NCI-H2196 treated with DMSO at 0.1 percent for 48 hours (cell line): Measurements from ENCODE around the gene SV2A.
"Not testable (repeated sequence)": the region's sequence is repeated elsewhere in the genome, so short reads cannot be mapped to it uniquely, and the experiment has no call there.

Experiments
- DNase-seq: peaks from one replicate; lab custom pipeline; 2025; ENCODE audit not compliant: unreplicated experiment; lab: John Stamatoyannopoulos, UW

The SV2A gene

DNA sequence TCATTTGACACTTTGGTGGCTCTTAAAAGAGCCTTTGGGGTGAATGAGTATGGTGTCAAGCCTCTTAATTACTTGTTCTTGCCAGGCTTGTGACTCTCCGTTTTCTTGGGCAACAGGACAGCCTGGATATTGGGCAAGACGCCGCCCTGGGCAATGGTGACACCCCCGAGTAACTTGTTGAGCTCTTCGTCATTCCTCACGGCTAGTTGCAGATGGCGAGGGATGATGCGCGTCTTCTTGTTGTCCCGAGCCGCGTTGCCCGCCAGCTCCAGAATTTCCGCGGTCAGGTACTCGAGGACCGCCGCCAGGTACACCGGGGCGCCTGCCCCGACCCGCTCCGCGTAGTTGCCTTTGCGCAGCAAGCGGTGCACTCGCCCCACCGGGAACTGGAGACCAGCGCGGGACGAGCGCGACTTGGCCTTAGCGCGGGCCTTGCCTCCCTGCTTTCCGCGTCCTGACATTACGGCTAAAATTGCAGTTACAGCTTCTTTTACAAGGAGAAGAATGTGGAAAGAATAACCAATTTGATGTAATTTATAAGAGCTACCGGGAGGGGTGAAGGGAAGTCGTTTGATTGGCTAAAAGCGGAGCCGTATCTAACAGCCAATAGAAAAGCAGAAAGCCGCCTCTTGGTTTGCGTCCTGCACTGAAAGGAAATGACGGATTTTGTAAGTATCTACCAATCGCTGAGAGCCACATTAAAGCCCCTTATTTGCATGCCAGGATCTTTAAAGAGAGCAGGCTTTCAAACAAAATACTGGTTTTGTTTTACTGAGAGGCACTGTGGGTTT lies 30.0 kb downstream of the SV2A start:
- peak; percentile 96 for DNase-seq

DNA sequence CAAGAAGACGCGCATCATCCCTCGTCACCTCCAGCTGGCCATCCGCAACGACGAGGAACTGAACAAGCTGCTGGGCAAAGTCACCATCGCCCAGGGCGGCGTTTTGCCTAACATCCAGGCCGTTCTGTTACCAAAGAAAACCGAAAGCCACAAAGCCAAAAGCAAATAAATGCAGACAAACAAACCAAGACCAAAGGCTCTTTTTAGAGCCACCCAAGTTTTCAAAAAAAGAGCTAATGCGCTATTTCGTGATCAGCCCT lies 30.5 kb downstream of the SV2A start:
- not testable (repeated sequence) for DNase-seq

DNA sequence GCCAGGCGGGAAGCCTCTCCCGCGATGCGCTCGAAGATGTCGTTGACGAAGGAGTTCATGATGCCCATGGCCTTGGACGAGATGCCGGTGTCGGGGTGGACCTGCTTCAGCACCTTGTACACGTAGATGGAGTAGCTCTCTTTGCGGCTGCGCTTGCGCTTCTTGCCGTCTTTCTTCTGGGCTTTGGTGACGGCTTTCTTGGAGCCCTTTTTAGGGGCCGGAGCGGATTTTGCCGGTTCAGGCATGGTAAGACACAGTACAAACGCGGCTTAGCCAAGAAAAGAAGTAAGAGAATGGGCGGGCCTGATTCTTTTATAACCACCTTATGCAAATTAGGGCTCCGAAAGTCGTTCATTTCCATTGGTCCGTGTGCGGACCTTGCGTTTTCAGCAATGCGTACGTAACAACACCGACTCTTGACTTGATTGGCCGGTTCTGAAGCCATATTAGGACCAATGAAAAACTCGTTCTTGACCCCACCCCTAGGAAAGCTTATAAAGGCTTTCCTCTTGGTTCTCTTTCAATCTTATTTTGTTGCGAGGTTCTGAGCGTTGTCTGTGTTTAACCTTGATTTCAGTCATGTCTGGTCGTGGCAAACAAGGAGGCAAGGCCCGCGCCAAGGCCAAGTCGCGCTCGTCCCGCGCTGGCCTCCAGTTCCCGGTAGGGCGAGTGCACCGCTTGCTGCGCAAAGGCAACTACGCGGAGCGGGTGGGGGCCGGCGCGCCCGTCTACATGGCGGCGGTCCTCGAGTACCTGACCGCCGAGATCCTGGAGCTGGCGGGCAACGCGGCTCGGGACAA lies 31.0 kb downstream of the SV2A start:
- DNase-seq = peak; percentile 97

DNA sequence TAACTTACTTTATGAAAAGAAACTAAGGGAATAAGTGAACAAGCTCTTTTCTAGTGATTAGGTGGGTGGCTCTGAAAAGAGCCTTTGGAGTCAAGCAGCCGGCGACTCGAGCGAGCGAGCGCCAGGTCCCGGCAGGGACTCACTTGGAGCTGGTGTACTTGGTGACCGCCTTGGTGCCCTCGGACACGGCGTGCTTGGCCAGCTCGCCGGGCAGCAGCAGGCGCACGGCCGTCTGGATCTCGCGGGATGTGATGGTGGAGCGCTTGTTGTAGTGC lies 31.6 kb downstream of the SV2A start:
- DNase-seq = not testable (repeated sequence)

DNA sequence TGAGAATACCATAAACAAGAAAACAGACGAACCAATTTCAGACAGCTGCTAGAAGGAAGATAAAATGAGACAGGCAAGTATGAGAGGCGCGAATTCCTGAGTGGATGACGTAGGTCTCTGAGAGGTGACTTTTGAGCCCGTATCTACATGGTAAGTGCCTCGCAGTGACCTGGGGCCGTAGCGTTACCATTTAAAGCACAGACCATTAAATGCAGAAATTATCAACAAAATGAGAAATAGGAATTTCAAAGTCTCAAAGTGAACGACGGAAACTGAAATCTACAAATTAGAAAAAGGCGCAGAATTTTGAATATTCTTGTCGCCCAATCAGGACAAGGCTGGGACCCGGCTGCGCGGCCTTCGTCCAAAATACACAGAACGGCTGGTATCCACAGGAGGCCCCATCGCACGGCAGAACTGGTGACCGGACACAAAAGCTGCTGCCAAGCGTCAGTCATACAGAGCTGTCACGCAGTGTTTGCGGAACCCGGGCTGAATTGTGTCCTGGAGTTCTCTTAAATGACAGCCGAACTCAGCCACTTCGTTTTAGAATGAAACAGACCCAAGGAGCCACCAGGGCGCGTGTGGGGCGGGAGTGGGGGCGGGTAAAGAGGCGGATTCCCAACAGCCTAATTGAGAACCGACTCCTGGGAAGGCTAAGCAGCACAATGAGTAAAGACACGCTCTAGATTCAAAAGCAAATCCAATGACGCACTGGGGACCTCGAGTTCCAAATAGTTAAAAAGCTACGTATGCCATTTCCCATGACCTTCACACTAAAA lies 32.1 kb downstream of the SV2A start:
- DNase-seq = peak; percentile 82

DNA sequence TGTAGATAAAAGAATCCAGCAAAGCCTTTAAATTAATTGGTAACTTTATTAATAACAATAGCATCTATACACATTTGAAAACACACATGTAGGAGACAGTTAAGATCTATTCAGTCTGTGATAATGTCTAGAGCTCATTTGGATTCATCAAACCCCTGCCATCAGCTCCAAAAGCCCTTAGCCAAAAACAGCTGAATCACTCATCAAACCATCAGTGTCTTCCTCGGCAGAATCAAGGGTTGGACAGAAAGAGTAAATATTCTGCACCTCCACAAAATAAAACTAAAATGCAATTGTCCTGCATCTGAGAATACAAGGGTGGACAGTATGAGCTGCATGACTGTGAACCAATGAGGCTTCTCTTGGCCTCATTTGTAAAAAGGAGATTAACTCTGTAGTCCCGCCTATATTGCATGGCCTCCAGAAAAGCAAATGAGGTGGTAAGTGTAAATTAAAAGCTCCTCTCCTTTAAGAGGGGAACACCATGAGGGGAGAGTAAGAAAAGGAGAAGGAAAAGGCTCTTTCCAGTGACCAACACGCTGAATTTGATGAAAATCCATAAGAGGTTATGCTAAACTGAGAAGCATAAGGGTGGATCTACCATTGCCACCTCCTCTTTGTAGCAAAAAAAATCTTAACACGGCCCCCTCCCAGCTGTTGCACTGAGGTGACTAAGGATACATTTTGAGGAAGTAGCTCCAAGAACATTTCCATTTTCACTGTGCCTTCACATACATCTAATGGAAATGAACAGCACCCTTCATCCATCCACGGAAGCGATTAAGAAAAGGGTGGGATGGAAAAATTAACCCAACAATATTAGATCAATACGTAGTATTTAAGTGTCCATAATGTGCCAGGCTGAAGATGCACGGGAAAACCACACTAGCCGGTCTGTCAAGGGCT lies 33.0 kb downstream of the SV2A start:
- DNase-seq = peak; percentile 47

DNA sequence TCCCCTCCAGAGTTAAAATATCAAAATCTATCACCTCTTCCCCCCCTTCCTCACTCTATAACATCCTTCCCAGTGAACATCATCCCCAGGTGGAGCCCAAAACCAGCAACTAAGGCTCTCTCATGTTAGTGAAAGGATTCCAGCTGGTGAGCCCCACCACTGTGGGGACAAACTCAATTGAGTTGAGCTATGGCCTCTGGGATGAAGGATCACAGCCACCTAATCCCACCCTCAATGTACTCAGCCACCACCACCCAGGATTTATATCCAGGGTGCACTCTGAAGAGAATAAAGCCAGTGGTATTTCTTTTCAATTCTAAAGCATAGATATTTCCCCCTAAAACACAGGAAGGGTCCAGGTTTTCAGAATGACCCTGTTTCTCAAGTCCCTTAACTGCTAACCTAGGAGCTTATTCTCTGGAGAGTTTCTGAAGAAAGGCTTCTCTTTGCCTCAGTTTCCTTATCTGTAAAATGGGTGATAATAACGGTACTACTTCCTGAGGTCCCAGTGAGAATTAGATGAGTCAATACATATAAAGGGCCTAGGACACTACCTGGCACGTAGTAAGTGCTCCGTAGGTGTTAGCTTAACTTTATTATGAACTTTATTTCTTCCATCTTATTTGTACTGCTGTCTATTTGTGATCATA lies 33.9 kb downstream of the SV2A start:
- no peak for DNase-seq

GRCh38 chr1:149881876-149882275 lies 35.8 kb downstream of the SV2A start:
- no peak for DNase-seq

- no peak for DNase-seq
These were observed 38.1 kb downstream of the SV2A start for GRCh38 chr1:149879556-149879955.

DNA sequence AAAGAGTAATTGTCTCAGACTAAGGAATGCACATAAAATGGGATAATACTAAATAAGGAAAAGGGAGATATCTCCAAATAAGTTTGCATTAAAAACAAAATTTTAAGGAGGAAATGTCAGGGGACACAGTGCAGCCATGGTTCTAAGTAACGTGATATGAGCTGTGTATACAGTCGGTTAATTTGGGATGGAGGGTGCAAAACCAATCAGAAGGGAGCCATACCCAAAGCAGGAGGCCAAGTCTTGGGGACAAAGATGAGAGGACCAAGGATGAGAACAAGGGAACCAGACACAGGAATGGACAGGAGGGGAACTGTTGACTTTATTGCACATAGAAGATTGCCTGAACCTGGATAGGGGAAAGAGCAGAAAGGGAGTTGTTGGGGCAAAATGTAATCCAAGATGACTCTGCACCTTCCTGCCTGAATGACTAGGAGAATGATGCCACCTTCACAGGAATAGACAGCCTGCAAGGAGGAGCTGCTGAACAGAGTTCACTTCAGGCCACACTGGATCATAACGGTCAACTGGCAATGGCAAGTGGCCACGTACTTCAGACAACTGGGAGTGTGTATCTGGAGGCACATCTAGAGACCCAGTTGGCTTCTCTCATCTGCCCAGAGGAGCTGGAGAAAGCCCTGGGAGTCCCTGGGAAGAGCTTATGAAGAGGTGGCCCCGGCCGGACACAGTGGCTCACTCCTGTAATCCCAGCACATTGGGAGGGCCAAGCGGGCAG lies 40.3 kb downstream of the SV2A start:
- no peak for DNase-seq

DNA sequence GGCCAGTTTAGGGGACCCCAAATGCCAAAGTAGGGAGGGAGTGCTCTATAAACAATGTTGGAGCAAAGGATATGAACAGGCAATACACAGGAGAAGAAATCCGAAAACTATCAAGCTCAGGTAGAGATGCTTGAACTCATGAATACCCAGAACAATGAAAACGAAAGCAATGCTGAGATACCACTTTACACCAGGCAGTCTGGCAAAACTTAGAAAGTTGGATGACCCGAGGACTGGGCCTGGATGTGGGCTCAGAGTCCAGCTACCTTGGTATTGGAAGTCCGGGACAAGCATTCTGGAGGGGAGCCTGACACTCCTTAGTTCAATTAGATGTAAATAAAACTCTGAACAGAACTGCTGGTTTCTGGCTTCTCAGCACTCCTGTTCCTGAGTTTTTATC lies 44.6 kb downstream of the SV2A start:
- not testable (repeated sequence) for DNase-seq

GRCh38 chr1:149866887-149867286 lies 50.8 kb downstream of the SV2A start:
- DNase-seq = not testable (repeated sequence)

DNA sequence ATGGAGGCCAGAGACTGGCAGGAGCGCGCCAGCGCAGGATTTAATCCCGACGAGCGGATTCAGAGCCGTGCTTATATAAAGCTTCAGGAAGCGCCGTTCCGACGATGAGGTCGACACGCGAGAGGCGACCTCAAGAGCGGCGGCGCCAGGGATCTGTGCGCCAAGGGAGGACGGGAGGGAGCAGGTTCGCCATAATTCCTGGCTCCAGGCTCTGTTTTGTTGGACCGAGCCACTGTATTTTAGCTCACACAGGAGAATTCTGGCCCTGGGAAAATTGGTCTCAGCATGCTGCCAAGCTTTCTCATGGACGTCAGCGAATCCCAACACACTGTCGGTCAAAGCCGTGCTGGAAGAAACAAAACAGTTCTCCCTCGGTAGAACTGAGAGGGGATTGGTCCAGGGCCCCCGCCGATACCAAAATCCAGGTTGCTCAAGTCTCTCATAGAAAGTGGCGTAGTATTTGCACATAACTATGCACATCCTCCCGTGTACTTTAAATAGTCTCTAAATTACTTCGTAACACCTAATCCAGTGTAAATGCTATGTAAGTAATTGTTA lies 56.1 kb downstream of the SV2A start:
- DNase-seq = not testable (repeated sequence)

DNA sequence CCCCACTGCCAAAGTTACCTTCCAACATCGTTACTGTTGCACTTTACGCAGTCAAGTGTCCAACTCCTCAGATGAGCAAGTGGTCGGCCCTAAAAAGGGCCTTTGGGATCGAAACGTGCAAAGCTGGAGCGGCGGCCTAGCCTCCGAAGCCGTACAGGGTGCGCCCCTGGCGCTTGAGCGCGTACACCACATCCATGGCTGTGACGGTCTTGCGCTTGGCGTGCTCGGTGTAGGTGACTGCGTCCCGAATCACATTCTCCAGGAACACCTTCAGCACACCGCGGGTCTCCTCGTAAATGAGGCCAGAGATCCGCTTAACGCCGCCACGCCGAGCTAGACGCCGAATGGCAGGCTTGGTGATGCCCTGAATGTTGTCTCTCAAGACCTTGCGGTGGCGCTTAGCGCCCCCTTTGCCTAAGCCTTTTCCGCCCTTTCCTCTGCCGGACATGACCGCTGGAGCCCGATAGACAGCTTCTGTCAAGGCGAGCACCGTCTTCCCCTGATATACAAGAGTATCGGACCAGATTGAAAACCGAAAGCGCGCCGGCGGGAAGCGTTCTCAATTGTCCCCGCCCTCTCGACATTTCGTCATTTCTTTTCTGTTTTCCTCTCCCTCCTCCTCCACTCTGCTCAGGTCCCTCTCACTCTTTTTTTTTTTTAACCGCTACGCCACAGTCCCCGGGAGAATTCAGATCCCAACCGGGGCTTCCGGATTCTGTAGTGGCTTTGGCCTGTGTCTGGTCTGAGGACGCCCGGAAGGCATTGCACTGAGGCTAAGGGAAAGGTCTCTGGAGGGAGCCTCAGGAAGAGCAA lies 56.8 kb downstream of the SV2A start:
- DNase-seq = not testable (repeated sequence)

GRCh38 chr1:149860271-149860670 lies 57.4 kb downstream of the SV2A start:
- not testable (repeated sequence) for DNase-seq
